ENCODE data around the gene ITGAE. TPM values are rescaled to one million over a fixed set of nuclear protein-coding genes. Genes with fewer than 3 reads are reported as not detected.

ITGAE gene
- total RNA-seq, 1 experiment from 2014 or later, result 20.9 TPM

GRCh38 chr17:3688852-3689261 is 112.1 kb downstream of the ITGAE start:
- BruUV-seq (replicated peaks), result no TSS peak
- DNase-seq (ENCODE audit: low read depth, low spot score) (no peak), ATAC-seq (peak; percentile 16; the same call in 1 of the 2 replicates)
- in situ Hi-C loops (cut with HindIII; ENCODE audit: low pct_unique_long_range_greater_than_20kb, low sequenced_read_pairs), result no loop called here
- CTCF ChIA-PET, result no interaction called here
- Histone ChIP-seq H3K36me3 (ENCODE audit: control insufficient read depth, insufficient read depth, low read length) (no peaks in the 10 kb centered on the region), H3K9me3 (ENCODE audit: control insufficient read depth, insufficient read depth, low read depth, low read length) (no peaks in the 10 kb centered on the region), H3K27ac (ENCODE audit: low read length) (no peak overlapping the region), H3K4me3 (ENCODE audit: low read depth in 2 of 2, low read length in 2 of 2) (no peak overlapping the region), H3K27me3 (ENCODE audit: control insufficient read depth, insufficient read depth, low read length) (no peaks in the 10 kb centered on the region), H3K4me1 (ENCODE audit: control insufficient read depth, insufficient read depth, low read length) (no peaks in the 10 kb centered on the region)
- TF ChIP-seq TCF7L2 (IDR thresholded peaks at IDR 0.05; ENCODE audit: low read depth, low read length), result no peak
- TF ChIP-seq SIN3A (IDR thresholded peaks at IDR 0.05; ENCODE audit: borderline replicate concordance, insufficient read depth, low read depth, low read length), result no peak
- TF ChIP-seq POLR2AphosphoS5 (IDR thresholded peaks at IDR 0.05; ENCODE audit: low read depth, low read length), result no peak
- TF ChIP-seq CTCF (IDR thresholded peaks at IDR 0.05), result no peak
- no peak for TF ChIP-seq REST (IDR thresholded peaks at IDR 0.05; ENCODE audit: insufficient read depth in 1 of 2, low read depth in 2 of 2, low read length in 1 of 2)
- POLR2A ChIA-PET, result no interaction called here
- intact Hi-C loops (cut with micrococcal nuclease; ENCODE audit: unreplicated experiment), result no loop called here

GRCh38 chr17:3688027-3688553 is 112.9 kb downstream of the ITGAE start:
- TF ChIP-seq REST (IDR thresholded peaks at IDR 0.05; ENCODE audit: insufficient read depth in 1 of 2, low read depth in 2 of 2, low read length in 1 of 2) (no peak), TCF7L2 (IDR thresholded peaks at IDR 0.05; ENCODE audit: low read depth, low read length) (no peak), CTCF (IDR thresholded peaks at IDR 0.05) (no peak), SIN3A (IDR thresholded peaks at IDR 0.05; ENCODE audit: borderline replicate concordance, insufficient read depth, low read depth, low read length) (no peak), POLR2AphosphoS5 (IDR thresholded peaks at IDR 0.05; ENCODE audit: low read depth, low read length) (no peak)
- no peak for DNase-seq (ENCODE audit: low read depth, low spot score)
- Histone ChIP-seq H3K4me3 (ENCODE audit: low read depth in 2 of 2, low read length in 2 of 2) (no peak overlapping the region), H3K4me1 (ENCODE audit: control insufficient read depth, insufficient read depth, low read length) (no peaks in the 10 kb centered on the region), H3K36me3 (ENCODE audit: control insufficient read depth, insufficient read depth, low read length) (no peaks in the 10 kb centered on the region), H3K27ac (ENCODE audit: low read length) (no peak overlapping the region), H3K9me3 (ENCODE audit: control insufficient read depth, insufficient read depth, low read depth, low read length) (no peaks in the 10 kb centered on the region), H3K27me3 (ENCODE audit: control insufficient read depth, insufficient read depth, low read length) (no peaks in the 10 kb centered on the region)
- ChIA-PET POLR2A (no interaction called here), CTCF (no interaction called here)
- in situ Hi-C loops (cut with HindIII; ENCODE audit: low pct_unique_long_range_greater_than_20kb, low sequenced_read_pairs), result no loop called here
- ATAC-seq, result peak; percentile 64
- BruUV-seq (replicated peaks), result no TSS peak
- intact Hi-C loops (cut with micrococcal nuclease; ENCODE audit: unreplicated experiment), result no loop called here

All from Panc1 (cell line).